B cell (primary cell): ENCODE data around the gene TOX2. TPM values are rescaled to one million over a fixed set of nuclear protein-coding genes. Genes with fewer than 3 reads are reported as not detected.

Source experiments
- ATAC-seq: fragments of 200-7000 bp; cut with Tn5 transposase; one replicate; pipeline ENCODE4 v1.10.0; 2021; ENCODE audit warnings: low read depth, mild to moderate bottlenecking, moderate number of reproducible peaks, moderate library complexity
- CTCF ChIA-PET: fragments of 350-600 bp; sonication (Branson Sonifier 250); formaldehyde crosslinking; loops from one replicate; lab custom pipeline; 2021; ENCODE audit warnings: antibody characterized with exemption, inconsistent platforms; lab: Charles Lee
- POLR2A ChIA-PET: fragments of 350-600 bp; sonication (Branson Sonifier 250); formaldehyde crosslinking; loops from one replicate; lab custom pipeline; 2021; ENCODE audit warnings: antibody characterized with exemption; lab: Charles Lee
- DNase-seq: peaks from one replicate; pipeline ENCODE4 v3.0.0; 2013
- H2AFZ ChIP-seq: 2 replicates; pipeline ENCODE4 v1.6.1; 2012; ENCODE audit warnings: mild to moderate bottlenecking, low read depth, low read length; ENCODE audit not compliant: insufficient read depth, poor library complexity, severe bottlenecking
- H3K27ac ChIP-seq, 2 donors: 1 replicate in 1 of 2; 2 replicates in 1 of 2; pipeline ENCODE4 v1.5.1; 2012 to 2013; ENCODE audit warnings: low read length in 2 of 2, mild to moderate bottlenecking in 2 of 2, moderate library complexity in 1 of 2
- H3K27me3 ChIP-seq, 4 experiments: fragments of 200-600 bp in 1 of 4; sonication (generic) in 1 of 4; replicated peaks in 1 of 4; 1 replicate in 2 of 4; 2 replicates in 2 of 4; pipeline versions ENCODE4 v1.6.1 to v1.7.0; 2013 to 2016; ENCODE audit warnings: low read length in 3 of 4, mild to moderate bottlenecking in 2 of 4, mixed read lengths in 1 of 4, moderate library complexity in 1 of 4; ENCODE audit not compliant: insufficient read depth in 4 of 4, control insufficient read depth in 3 of 4; ENCODE audit errors: control extremely low read depth in 1 of 4
- H3K36me3 ChIP-seq, 2 experiments: replicated peaks in 1 of 2; 1 replicate in 1 of 2; 2 replicates in 1 of 2; pipeline versions ENCODE4 v1.6.1 to v1.7.1; 2013; ENCODE audit warnings: low read length in 1 of 2; ENCODE audit not compliant: insufficient read depth in 2 of 2, control insufficient read depth in 1 of 2; ENCODE audit errors: control extremely low read depth in 1 of 2, extremely low read depth in 1 of 2
- H3K4me1 ChIP-seq, 2 donors: fragments of 200-600 bp in 1 of 2; sonication (generic) in 1 of 2; 1 replicate in 1 of 2; 2 replicates in 1 of 2; pipeline versions ENCODE4 v1.5.1 to v1.6.1; 2013 to 2017; ENCODE audit warnings: low read length in 2 of 2; ENCODE audit not compliant: control insufficient read depth in 2 of 2, insufficient read depth in 2 of 2
- H3K4me2 ChIP-seq: replicated peaks from 2 replicates; pipeline ENCODE3; 2012; ENCODE audit warnings: mild to moderate bottlenecking, low read depth, low read length; ENCODE audit not compliant: poor library complexity, severe bottlenecking
- H3K4me3 ChIP-seq, 5 experiments: fragments of 200-600 bp in 1 of 5; sonication (generic) in 1 of 5; 1 replicate in 3 of 5; 2 replicates in 2 of 5; pipeline versions ENCODE4 v1.5.1 to v1.7.0; 2011 to 2016; ENCODE audit warnings: low read length in 4 of 5, mild to moderate bottlenecking in 4 of 5, low read depth in 2 of 5, control low read depth in 1 of 5, moderate library complexity in 1 of 5; ENCODE audit not compliant: insufficient read depth in 1 of 5; ENCODE audit errors: control extremely low read depth in 1 of 5, extremely low read depth in 1 of 5
- H3K79me2 ChIP-seq: fragments of 200-600 bp; sonication (generic); one replicate; pipeline ENCODE4 v1.6.0; 2016; ENCODE audit warnings: low read length; ENCODE audit not compliant: control insufficient read depth, insufficient read depth
- H3K9ac ChIP-seq: fragments of 200-600 bp; sonication (generic); 2 replicates; pipeline ENCODE4 v1.6.1; 2017; ENCODE audit warnings: mild to moderate bottlenecking, low read length, moderate library complexity
- H3K9me3 ChIP-seq, 3 donors: one replicate each; pipeline versions ENCODE4 v1.6.1 to v1.7.1; 2013; ENCODE audit warnings: low read length in 2 of 3; ENCODE audit not compliant: control insufficient read depth in 2 of 3, insufficient read depth in 1 of 3; ENCODE audit errors: control extremely low read depth in 1 of 3
- H4K20me1 ChIP-seq: 2 replicates; pipeline ENCODE4 v1.6.0; 2012; ENCODE audit warnings: mild to moderate bottlenecking, low read length; ENCODE audit not compliant: insufficient read depth, control insufficient read depth, poor library complexity, severe bottlenecking
- H3K27ac Mint-ChIP-seq: one replicate; pipeline ENCODE4 v1.8.0; 2021; ENCODE audit warnings: mixed read lengths
- H3K27me3 Mint-ChIP-seq: one replicate; pipeline ENCODE4 v1.8.0; 2021; ENCODE audit warnings: mixed read lengths
- H3K4me1 Mint-ChIP-seq: one replicate; pipeline ENCODE4 v1.8.0; 2021; ENCODE audit warnings: mixed read lengths
- H3K4me3 Mint-ChIP-seq: one replicate; pipeline ENCODE4 v1.8.0; 2021; ENCODE audit warnings: mixed read lengths
- H3K9me3 Mint-ChIP-seq: one replicate; pipeline ENCODE4 v1.8.0; 2022; ENCODE audit warnings: mixed read lengths; ENCODE audit not compliant: insufficient read depth
- CTCF ChIP-seq: fragments of 200-600 bp; IDR thresholded peaks from one replicate; pipeline ENCODE4 v1.8.0; 2022; ENCODE audit warnings: antibody characterized with exemption, mild to moderate bottlenecking
- EZH2 ChIP-seq: IDR thresholded peaks from 2 replicates; pipeline ENCODE4 v1.6.1; 2012; ENCODE audit warnings: borderline replicate concordance, low read depth, mild to moderate bottlenecking, moderate library complexity, low read length; ENCODE audit not compliant: insufficient read depth, poor library complexity, severe bottlenecking
- WGBS: methylation state at CpG from one replicate; pipeline ENCODE4 v1.1.5; 2013; ENCODE audit warnings: missing lambda C conversion rate; ENCODE audit not compliant: insufficient coverage; 5-methylcytosine and 5-hydroxymethylcytosine counted together
- intact Hi-C: fragments of 100-400 bp; cut with micrococcal nuclease; formaldehyde crosslinking; loops from one replicate; pipeline ENCODE4 v1.10.0; 2022
- polyA plus RNA-seq: library from polyadenylated mRNA; depleted of rRNA; stranded (reverse); fragments of >200 nt; gene quantifications from 2 replicates; pipeline ENCODE4 v1.2.3, GENCODE V29; 2012
- total RNA-seq, 2 donors: library from RNA; stranded (reverse); fragments of 120-200 nt in 1 of 2; gene quantifications; 1 replicate in 1 of 2; 2 replicates in 1 of 2; pipeline versions ENCODE4 v1.2.3 to v1.2.4, GENCODE V29; 2013 to 2022

TOX2 gene
- total and polyA plus RNA-seq, 2 donors (not counting 1 experiment from before 2014, with no cell fraction given), result 1.2 to 4.1 TPM

DNA sequence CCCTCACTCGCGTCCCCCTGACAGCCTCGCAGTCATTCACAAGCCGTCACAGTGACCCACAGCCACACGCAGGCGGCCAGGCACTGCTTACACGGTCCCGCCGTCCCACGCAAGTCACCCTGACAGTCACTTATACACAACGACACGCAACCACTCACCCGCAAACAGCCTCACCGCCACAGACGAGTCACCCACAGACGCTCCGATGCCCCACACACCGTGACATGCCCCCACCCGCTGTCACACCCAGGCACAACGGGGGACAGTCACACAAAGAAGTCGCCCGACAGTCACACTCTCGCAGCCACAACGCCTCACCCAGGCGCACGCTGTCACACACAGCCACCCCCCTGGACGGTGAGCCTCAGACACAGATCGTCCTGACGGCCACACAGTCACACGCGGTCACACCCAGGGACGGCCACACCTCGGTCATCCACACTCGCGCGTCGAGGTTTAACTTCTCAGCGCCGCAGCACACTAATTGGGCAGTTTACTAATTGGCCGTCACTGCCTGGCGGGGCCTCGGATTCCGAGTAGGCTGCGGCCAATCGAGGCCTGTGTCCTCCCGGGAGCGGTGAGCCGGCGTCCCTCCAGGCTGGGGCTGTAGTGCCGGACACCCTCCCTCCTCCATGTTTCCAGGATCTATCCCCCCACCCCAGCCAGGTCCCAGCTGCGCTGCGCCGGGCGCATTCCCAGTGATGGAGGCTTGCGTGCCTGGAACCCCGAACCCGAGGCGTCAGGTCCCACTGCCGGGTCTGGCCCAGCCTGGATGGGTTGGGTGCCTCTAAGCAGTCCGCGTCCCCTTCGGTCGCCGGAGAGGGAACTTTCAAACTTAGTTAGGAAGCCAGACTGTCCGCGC is 790 bp downstream of the TOX2 start:
- intact Hi-C loops, result no loop called here
- peaks cover 0 to 21% (median 2%) of the 10 kb centered on the region in 3 donors for H3K9me3 ChIP-seq
- peak overlapping the region; percentile 72 for H3K4me2 ChIP-seq
- H3K4me3 ChIP-seq, result peak overlapping the region in 4 of 5 experiments; percentile 26 to 44 (median 34)
- 7% methylated on average over 66 of the region's 66 CpGs for WGBS
- peaks cover 10% of the 10 kb centered on the region for H3K9me3 Mint-ChIP-seq
- no peaks in the 10 kb centered on the region for H3K36me3 ChIP-seq
- ATAC-seq (peak; percentile 31), DNase-seq (peak; percentile 50)
- H3K27me3 ChIP-seq, result peaks cover 0 to 40% (median 18%) of the 10 kb centered on the region in 4 experiments
- peaks cover 18 to 21% of the 10 kb centered on the region in 2 donors for H3K4me1 ChIP-seq
- ChIA-PET CTCF (no interaction called here), POLR2A (no interaction called here)
- peak overlapping the region; percentile 89 for H3K4me3 Mint-ChIP-seq
- peaks cover 27% of the 10 kb centered on the region for H3K4me1 Mint-ChIP-seq
- peak overlapping the region; percentile 9 for H3K9ac ChIP-seq
- H2AFZ ChIP-seq, result peak overlapping the region; percentile 66
- TF ChIP-seq EZH2 (peak; percentile 37), CTCF (no peak)
- no peak overlapping the region for H3K27ac ChIP-seq
- peaks cover 53% of the 10 kb centered on the region for H3K27me3 Mint-ChIP-seq
- H3K79me2 ChIP-seq, result no peaks in the 10 kb centered on the region
- peak overlapping the region; percentile 67 for H3K27ac Mint-ChIP-seq
- H4K20me1 ChIP-seq, result no peaks in the 10 kb centered on the region
